Glomerular visceral epithelial cell (primary cell): ENCODE measurements around the gene PAWR.
"Not testable (repeated sequence)": the region's sequence is repeated elsewhere in the genome, so short reads cannot be mapped to it uniquely, and the experiment has no call there.

Source experiments
- DNase-seq: peaks from one replicate; pipeline ENCODE4 v3.0.0-alpha.2; 2016; ENCODE audit errors: extremely low spot score

PAWR gene

GRCh38 chr12:79548610-79548924 is 142.2 kb downstream of the PAWR start:
- no peak for DNase-seq

GRCh38 chr12:79547735-79548609 is 142.8 kb downstream of the PAWR start:
- peak; percentile 79 for DNase-seq

- peak; percentile 97 for DNase-seq
Observed at GRCh38 chr12:79547044-79547734, 143.6 kb downstream of the PAWR start.

- peak; percentile 89 for DNase-seq
Observed at GRCh38 chr12:79546466-79547043, 144.2 kb downstream of the PAWR start.

- not testable (repeated sequence) for DNase-seq
Observed at GRCh38 chr12:79544439-79544838, 146.3 kb downstream of the PAWR start.

GRCh38 chr12:79537675-79538074 is 153.1 kb downstream of the PAWR start:
- DNase-seq: no peak

GRCh38 chr12:79535751-79536150 is 155.0 kb downstream of the PAWR start:
- DNase-seq: peak; percentile 40
